ENCODE measurements around the gene SPOCK3.

DNA sequence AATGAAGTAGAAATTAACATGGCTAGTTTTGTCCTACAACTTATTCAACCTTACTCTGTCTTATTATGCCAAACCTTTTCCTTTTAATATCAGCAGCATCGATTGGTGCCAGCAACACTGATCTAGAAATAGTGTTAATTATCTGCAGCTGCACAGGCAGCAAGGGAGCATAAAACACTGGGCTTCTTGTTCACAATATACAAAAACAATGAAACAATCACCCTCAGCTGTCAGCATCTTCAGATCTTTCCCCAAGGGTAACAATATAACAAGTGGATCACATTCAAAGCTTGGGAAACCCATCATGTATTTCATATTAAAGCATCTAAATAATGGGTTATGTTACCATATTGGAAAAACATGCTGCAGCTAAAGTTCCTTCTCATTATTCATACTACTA lies 238.1 kb downstream of the SPOCK3 start:
- TF ChIP-seq CTCF (IDR thresholded peaks at IDR 0.05), result no peak
- no peak for TF ChIP-seq POLR2A (IDR thresholded peaks at IDR 0.05)
